Keratinocyte (primary cell): ENCODE results near the gene CASQ1. TPM values are rescaled to one million over a fixed set of nuclear protein-coding genes. Genes with fewer than 3 reads are reported as not detected.

Experiments used
- DNase-seq: peaks from one replicate; pipeline ENCODE4 v3.0.0-alpha.2; 2011; ENCODE audit warnings: low read depth, missing footprints, low spot score
- FAIRE-seq: peaks from 2 replicates; lab custom pipeline; 2011; peaks lifted over from hg19 to GRCh38; lab: Jason Lieb, UNC
- H2AFZ ChIP-seq: 2 replicates; pipeline ENCODE4 v1.6.0; 2012; ENCODE audit warnings: low read length, control low read depth, inconsistent platforms; ENCODE audit not compliant: control insufficient read depth
- H3K27ac ChIP-seq: 2 replicates; pipeline ENCODE4 v1.5.1; 2011; ENCODE audit warnings: low read length; ENCODE audit not compliant: control insufficient read depth, insufficient read depth
- H3K27me3 ChIP-seq: 3 replicates; pipeline ENCODE4 v1.6.0; 2011; ENCODE audit warnings: low read length; ENCODE audit not compliant: control insufficient read depth, insufficient read depth; ENCODE audit errors: extremely low read depth
- H3K36me3 ChIP-seq, 2 experiments: 2 replicates in 1 of 2; 3 replicates in 1 of 2; pipeline ENCODE4 v1.5.1; 2011; ENCODE audit warnings: low read length in 2 of 2, mild to moderate bottlenecking in 1 of 2; ENCODE audit not compliant: control insufficient read depth in 2 of 2, insufficient read depth in 2 of 2; ENCODE audit errors: extremely low read depth in 1 of 2
- H3K4me1 ChIP-seq: 3 replicates; pipeline ENCODE4 v1.5.1; 2011; ENCODE audit warnings: low read length; ENCODE audit not compliant: control insufficient read depth, insufficient read depth; ENCODE audit errors: extremely low read depth
- H3K4me2 ChIP-seq: 3 replicates; pipeline ENCODE4 v1.6.0; 2011; ENCODE audit warnings: low read depth, low read length; ENCODE audit not compliant: control insufficient read depth, insufficient read depth; ENCODE audit errors: extremely low read depth
- H3K4me3 ChIP-seq, 3 experiments: fragments of 200-600 bp in 1 of 3; sonication (generic) in 1 of 3; 2 replicates in 2 of 3; 3 replicates in 1 of 3; pipeline ENCODE4 v1.5.1; 2011 to 2016; ENCODE audit warnings: low read length in 3 of 3, mild to moderate bottlenecking in 3 of 3, control low read depth in 2 of 3, inconsistent platforms in 1 of 3, low read depth in 1 of 3, mixed read lengths in 1 of 3, mixed run types in 1 of 3, moderate library complexity in 1 of 3; ENCODE audit not compliant: control insufficient read depth in 2 of 3, insufficient read depth in 2 of 3; ENCODE audit errors: extremely low read depth in 1 of 3
- H3K79me2 ChIP-seq: 2 replicates; pipeline ENCODE4 v1.6.0; 2012; ENCODE audit warnings: low read length; ENCODE audit not compliant: control insufficient read depth, insufficient read depth
- H3K9ac ChIP-seq: 3 replicates; pipeline ENCODE4 v1.6.0; 2011; ENCODE audit warnings: low read length; ENCODE audit not compliant: control insufficient read depth, insufficient read depth; ENCODE audit errors: extremely low read depth
- H3K9me1 ChIP-seq: 3 replicates; pipeline ENCODE4 v1.6.0; 2011; ENCODE audit warnings: low read length; ENCODE audit not compliant: control insufficient read depth, insufficient read depth; ENCODE audit errors: extremely low read depth
- H3K9me3 ChIP-seq: 2 replicates; pipeline ENCODE4 v1.5.1; 2012; ENCODE audit warnings: low read depth, low read length; ENCODE audit not compliant: control insufficient read depth
- H4K20me1 ChIP-seq: 3 replicates; pipeline ENCODE4 v1.6.0; 2011; ENCODE audit warnings: low read length; ENCODE audit not compliant: control insufficient read depth, insufficient read depth; ENCODE audit errors: extremely low read depth
- CTCF ChIP-seq, 3 experiments: IDR thresholded peaks in 1 of 3; conservative IDR thresholded peaks in 1 of 3; optimal IDR thresholded peaks in 1 of 3; 2 replicates in 2 of 3; 3 replicates in 1 of 3; pipeline versions ENCODE3 to v1.5.1; 2011; ENCODE audit warnings: low read length in 3 of 3, mild to moderate bottlenecking in 3 of 3, moderate library complexity in 2 of 3, control low read depth in 1 of 3, inconsistent platforms in 1 of 3; ENCODE audit not compliant: insufficient read depth in 2 of 3; ENCODE audit errors: extremely low read depth in 1 of 3
- EZH2 ChIP-seq: IDR thresholded peaks from one replicate; pipeline ENCODE4 v1.6.1; 2012; ENCODE audit warnings: inconsistent platforms, mild to moderate bottlenecking, low read length, moderate library complexity
- dilution Hi-C: fragments of 300-500 bp; cut with MboI; formaldehyde crosslinking; loops from one replicate; pipeline ENCODE4 v1.7.0; 2020; ENCODE audit warnings: low sequenced_read_pairs; ENCODE audit not compliant: extremely low pct_ligation_motif_present
- polyA plus RNA-seq, 5 experiments: library from polyadenylated mRNA; depleted of rRNA in 3 of 5; stranded (reverse) in 3 of 5; stranded (forward) in 1 of 5; unstranded in 1 of 5; fragments of >200 nt; gene quantifications; 1 replicate in 1 of 5; 2 replicates in 3 of 5; 3 replicates in 1 of 5; pipeline versions ENCODE4 v1.2.1 to v1.2.3, GENCODE V29; 2011 to 2012; ENCODE audit warnings: missing spikeins in 2 of 5, low read depth in 1 of 5, low replicate concordance in 1 of 5

The CASQ1 gene
- polyA plus RNA-seq, 1 donor (not counting 4 experiments of a cell fraction or from before 2014, with no cell fraction given) = not detected

- H3K9me3 ChIP-seq = no peaks in the 10 kb centered on the region
- H3K27me3 ChIP-seq = no peaks in the 10 kb centered on the region
- H3K4me1 ChIP-seq = peaks cover 3% of the 10 kb centered on the region
- no peaks in the 10 kb centered on the region for H3K9me1 ChIP-seq
- no peaks in the 10 kb centered on the region for H3K36me3 ChIP-seq
- H3K79me2 ChIP-seq = no peaks in the 10 kb centered on the region
- no peak overlapping the region for H3K4me2 ChIP-seq
- dilution Hi-C loops = no loop called here
- DNase-seq (no peak), FAIRE-seq (no peak)
- no peak overlapping the region for H3K27ac ChIP-seq
- no peak overlapping the region for H3K4me3 ChIP-seq
- H2AFZ ChIP-seq = no peak overlapping the region
- H3K9ac ChIP-seq = no peak overlapping the region
- no peak for TF ChIP-seq EZH2
- TF ChIP-seq CTCF (optimal IDR thresholded peaks at IDR 0.05 in 1 of 3, IDR thresholded peaks at IDR 0.05 in 1 of 3, conservative IDR thresholded peaks at IDR 0.05 in 1 of 3; ENCODE audit: extremely low read depth in 1 of 3, insufficient read depth in 2 of 3, low read length in 3 of 3) = no peak
- no peaks in the 10 kb centered on the region for H4K20me1 ChIP-seq
Measured at GRCh38 chr1:160148121-160148520, 42.3 kb upstream of the CASQ1 start.

- no peaks in the 10 kb centered on the region for H3K79me2 ChIP-seq
- no peaks in the 10 kb centered on the region for H3K9me1 ChIP-seq
- no peak overlapping the region for H3K9ac ChIP-seq
- FAIRE-seq = no peak
- no peaks in the 10 kb centered on the region for H3K27me3 ChIP-seq
- no peaks in the 10 kb centered on the region for H3K36me3 ChIP-seq
- H4K20me1 ChIP-seq = no peaks in the 10 kb centered on the region
- H3K4me3 ChIP-seq = no peak overlapping the region
- peaks cover 3% of the 10 kb centered on the region for H3K4me1 ChIP-seq
- TF ChIP-seq CTCF (optimal IDR thresholded peaks at IDR 0.05 in 1 of 3, IDR thresholded peaks at IDR 0.05 in 1 of 3, conservative IDR thresholded peaks at IDR 0.05 in 1 of 3; ENCODE audit: extremely low read depth in 1 of 3, insufficient read depth in 2 of 3, low read length in 3 of 3) (no peak), EZH2 (no peak)
- no peak for DNase-seq
- peak overlapping the region; percentile 3 for H3K4me2 ChIP-seq
- no peak overlapping the region for H2AFZ ChIP-seq
- no peak overlapping the region for H3K27ac ChIP-seq
- dilution Hi-C loops = no loop called here
- H3K9me3 ChIP-seq = no peaks in the 10 kb centered on the region
Measured at GRCh38 chr1:160149233-160149632, 41.1 kb upstream of the CASQ1 start.
